Measurements from ENCODE around the gene PELI1. TPM values are rescaled to one million over a fixed set of nuclear protein-coding genes. Genes with fewer than 3 reads are reported as not detected.

PELI1 gene
- total RNA-seq, 1 experiment from 2014 or later = 53.5 TPM

DNA sequence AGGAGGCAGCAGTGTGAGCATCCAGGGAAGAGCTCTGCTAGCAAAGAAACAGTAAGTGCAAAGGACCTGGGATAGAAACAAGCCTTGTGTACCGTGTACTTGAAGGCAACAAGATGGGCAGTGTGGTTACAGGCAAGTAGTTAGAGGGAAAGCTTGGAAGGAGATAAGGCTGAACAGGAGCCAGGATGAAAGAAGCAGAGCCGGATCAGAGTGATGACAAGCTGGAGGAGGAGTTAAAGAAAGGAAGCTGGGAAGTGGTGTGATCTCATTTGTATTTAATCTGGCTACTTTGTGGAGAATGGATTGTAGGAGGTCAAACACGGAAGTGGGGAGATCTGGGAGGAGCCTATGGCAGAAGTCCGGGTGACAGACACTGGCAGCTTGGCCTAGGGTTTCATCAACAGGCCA, 80.3 kb downstream of the PELI1 start (continued):
- TF ChIP-seq, protein P1, sequence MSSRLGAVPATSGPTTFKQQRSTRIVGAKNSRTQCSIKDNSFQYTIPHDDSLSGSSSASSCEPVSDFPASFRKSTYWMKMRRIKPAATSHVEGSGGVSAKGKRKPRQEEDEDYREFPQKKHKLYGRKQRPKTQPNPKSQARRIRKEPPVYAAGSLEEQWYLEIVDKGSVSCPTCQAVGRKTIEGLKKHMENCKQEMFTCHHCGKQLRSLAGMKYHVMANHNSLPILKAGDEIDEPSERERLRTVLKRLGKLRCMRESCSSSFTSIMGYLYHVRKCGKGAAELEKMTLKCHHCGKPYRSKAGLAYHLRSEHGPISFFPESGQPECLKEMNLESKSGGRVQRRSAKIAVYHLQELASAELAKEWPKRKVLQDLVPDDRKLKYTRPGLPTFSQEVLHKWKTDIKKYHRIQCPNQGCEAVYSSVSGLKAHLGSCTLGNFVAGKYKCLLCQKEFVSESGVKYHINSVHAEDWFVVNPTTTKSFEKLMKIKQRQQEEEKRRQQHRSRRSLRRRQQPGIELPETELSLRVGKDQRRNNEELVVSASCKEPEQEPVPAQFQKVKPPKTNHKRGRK (CRISPR knock-in tag; IDR thresholded peaks at IDR 0.05; ENCODE audit: borderline replicate concordance) = no peak
- TF ChIP-seq NR3C1 (CRISPR knock-in tag; conservative IDR thresholded peaks at IDR 0.05; ENCODE audit: low read depth) = no peak

DNA sequence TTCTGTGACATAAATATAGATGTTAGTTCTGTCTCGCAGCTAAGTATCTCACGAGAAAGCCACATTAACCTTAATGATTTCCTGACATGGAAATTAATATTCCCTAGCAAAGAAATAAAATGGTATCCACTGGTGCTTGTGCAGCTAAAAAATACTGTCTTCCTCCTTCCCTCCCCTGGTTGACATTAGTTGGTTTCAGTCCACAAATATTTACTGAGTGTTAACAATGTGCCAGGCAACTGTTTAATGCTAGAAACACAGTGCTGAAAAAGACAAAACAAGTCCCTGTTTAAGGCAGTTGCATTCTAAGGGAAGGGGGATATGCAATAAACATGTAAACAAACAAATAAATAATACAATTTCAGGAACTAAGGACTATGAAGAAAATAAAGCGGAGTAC, 80.8 kb downstream of the PELI1 start:
- POLR2A ChIA-PET = no interaction called here
- ATAC-seq = no peak

DNA sequence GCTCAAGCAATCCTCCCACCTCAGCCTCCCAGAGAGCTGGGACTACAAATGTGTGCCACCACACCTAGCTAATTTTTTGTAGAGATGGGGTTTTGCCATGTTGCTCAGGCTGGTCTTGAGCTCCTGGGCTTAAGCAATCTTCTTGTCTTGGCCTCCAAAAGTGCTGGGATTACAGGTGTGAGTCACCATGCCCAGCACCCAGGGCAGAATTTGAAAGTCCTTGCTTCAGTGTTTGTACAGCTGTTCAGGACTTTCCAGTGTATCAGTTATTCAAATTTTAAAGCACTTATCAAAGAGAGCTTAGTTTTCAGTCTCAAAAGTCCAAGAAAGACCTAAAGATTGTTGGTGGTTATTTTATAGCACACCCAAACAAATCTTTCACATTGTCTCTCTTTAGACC, 81.4 kb downstream of the PELI1 start:
- H3K9me3 Mint-ChIP-seq = no peaks in the 10 kb centered on the region
- H3K4me1 Mint-ChIP-seq = peaks cover 50% of the 10 kb centered on the region
- CTCF ChIA-PET = interaction anchor here (0.9 kb wide), 1 partner anchor 268 kb away, joined by 3 read pairs; no protein-coding TSS in a partner anchor
- DNase-seq (ENCODE audit: low spot score) (no peak), ATAC-seq (no peak)
- TF ChIP-seq, protein P2, sequence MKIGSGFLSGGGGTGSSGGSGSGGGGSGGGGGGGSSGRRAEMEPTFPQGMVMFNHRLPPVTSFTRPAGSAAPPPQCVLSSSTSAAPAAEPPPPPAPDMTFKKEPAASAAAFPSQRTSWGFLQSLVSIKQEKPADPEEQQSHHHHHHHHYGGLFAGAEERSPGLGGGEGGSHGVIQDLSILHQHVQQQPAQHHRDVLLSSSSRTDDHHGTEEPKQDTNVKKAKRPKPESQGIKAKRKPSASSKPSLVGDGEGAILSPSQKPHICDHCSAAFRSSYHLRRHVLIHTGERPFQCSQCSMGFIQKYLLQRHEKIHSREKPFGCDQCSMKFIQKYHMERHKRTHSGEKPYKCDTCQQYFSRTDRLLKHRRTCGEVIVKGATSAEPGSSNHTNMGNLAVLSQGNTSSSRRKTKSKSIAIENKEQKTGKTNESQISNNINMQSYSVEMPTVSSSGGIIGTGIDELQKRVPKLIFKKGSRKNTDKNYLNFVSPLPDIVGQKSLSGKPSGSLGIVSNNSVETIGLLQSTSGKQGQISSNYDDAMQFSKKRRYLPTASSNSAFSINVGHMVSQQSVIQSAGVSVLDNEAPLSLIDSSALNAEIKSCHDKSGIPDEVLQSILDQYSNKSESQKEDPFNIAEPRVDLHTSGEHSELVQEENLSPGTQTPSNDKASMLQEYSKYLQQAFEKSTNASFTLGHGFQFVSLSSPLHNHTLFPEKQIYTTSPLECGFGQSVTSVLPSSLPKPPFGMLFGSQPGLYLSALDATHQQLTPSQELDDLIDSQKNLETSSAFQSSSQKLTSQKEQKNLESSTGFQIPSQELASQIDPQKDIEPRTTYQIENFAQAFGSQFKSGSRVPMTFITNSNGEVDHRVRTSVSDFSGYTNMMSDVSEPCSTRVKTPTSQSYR (CRISPR knock-in tag; IDR thresholded peaks at IDR 0.05) = no peak
- TF ChIP-seq, protein P1 (CRISPR knock-in tag; IDR thresholded peaks at IDR 0.05; ENCODE audit: borderline replicate concordance) = no peak
- H3K27me3 Mint-ChIP-seq (ENCODE audit: low read depth) = no peaks in the 10 kb centered on the region
- H3K27ac Mint-ChIP-seq = peak overlapping the region; percentile 14; the same call in 1 of the 2 replicates
- H3K36me3 Mint-ChIP-seq = no peaks in the 10 kb centered on the region
- POLR2A ChIA-PET = no interaction called here
- H3K4me3 Mint-ChIP-seq = no peak overlapping the region

More for the DNA sequence above, 80.8 kb downstream of the PELI1 start:
- DNase-seq (ENCODE audit: low spot score) = no peak
- TF ChIP-seq GTF2I (CRISPR knock-in tag; conservative IDR thresholded peaks at IDR 0.05) = no peak
- no peak for TF ChIP-seq OVOL2 (CRISPR knock-in tag; IDR thresholded peaks at IDR 0.05; ENCODE audit: borderline replicate concordance)
- TF ChIP-seq, protein P3, sequence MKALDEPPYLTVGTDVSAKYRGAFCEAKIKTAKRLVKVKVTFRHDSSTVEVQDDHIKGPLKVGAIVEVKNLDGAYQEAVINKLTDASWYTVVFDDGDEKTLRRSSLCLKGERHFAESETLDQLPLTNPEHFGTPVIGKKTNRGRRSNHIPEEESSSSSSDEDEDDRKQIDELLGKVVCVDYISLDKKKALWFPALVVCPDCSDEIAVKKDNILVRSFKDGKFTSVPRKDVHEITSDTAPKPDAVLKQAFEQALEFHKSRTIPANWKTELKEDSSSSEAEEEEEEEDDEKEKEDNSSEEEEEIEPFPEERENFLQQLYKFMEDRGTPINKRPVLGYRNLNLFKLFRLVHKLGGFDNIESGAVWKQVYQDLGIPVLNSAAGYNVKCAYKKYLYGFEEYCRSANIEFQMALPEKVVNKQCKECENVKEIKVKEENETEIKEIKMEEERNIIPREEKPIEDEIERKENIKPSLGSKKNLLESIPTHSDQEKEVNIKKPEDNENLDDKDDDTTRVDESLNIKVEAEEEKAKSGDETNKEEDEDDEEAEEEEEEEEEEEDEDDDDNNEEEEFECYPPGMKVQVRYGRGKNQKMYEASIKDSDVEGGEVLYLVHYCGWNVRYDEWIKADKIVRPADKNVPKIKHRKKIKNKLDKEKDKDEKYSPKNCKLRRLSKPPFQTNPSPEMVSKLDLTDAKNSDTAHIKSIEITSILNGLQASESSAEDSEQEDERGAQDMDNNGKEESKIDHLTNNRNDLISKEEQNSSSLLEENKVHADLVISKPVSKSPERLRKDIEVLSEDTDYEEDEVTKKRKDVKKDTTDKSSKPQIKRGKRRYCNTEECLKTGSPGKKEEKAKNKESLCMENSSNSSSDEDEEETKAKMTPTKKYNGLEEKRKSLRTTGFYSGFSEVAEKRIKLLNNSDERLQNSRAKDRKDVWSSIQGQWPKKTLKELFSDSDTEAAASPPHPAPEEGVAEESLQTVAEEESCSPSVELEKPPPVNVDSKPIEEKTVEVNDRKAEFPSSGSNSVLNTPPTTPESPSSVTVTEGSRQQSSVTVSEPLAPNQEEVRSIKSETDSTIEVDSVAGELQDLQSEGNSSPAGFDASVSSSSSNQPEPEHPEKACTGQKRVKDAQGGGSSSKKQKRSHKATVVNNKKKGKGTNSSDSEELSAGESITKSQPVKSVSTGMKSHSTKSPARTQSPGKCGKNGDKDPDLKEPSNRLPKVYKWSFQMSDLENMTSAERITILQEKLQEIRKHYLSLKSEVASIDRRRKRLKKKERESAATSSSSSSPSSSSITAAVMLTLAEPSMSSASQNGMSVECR (CRISPR knock-in tag; IDR thresholded peaks at IDR 0.05; ENCODE audit: borderline replicate concordance) = no peak
- TF ChIP-seq, protein P4, sequence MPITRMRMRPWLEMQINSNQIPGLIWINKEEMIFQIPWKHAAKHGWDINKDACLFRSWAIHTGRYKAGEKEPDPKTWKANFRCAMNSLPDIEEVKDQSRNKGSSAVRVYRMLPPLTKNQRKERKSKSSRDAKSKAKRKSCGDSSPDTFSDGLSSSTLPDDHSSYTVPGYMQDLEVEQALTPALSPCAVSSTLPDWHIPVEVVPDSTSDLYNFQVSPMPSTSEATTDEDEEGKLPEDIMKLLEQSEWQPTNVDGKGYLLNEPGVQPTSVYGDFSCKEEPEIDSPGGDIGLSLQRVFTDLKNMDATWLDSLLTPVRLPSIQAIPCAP (CRISPR knock-in tag; IDR thresholded peaks at IDR 0.05) = no peak
- peaks cover 45% of the 10 kb centered on the region for H3K4me1 Mint-ChIP-seq
- no peak overlapping the region for H3K4me3 Mint-ChIP-seq
- no peaks in the 10 kb centered on the region for H3K36me3 Mint-ChIP-seq
- no peaks in the 10 kb centered on the region for H3K27me3 Mint-ChIP-seq (ENCODE audit: low read depth)
- CTCF ChIA-PET = interaction anchor here (0.9 to 2.3 kb wide), 3 partner anchors 14 to 425 kb away, joined by 3 to 9 read pairs (median 3); no protein-coding TSS in a partner anchor
- no peaks in the 10 kb centered on the region for H3K9me3 Mint-ChIP-seq
- H3K27ac Mint-ChIP-seq = no peak overlapping the region

DNA sequence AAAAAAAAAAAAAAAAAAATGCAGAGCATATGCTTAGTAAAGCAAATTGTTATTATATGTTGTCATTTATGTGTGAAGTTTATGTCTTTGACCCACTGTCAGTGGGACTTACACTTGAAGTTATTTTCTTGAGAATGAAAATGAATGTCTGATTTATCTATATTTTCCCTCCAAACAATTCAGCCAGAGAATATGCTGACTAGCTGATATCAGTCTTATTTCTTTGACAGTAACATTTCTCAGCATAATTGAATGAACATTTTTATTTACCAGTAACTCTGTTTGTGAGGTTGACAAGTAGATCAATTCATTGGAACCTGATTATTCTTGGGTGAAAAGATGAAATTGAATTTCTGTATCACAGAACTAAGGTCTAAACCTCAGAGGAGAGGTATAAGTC, 85.0 kb downstream of the PELI1 start:
- ChIA-PET POLR2A (no interaction called here), CTCF (interaction anchor here (1.1 kb wide), 1 partner anchor 9 kb away, joined by 7 read pairs; no protein-coding TSS in a partner anchor)
- no peak overlapping the region for H3K27ac Mint-ChIP-seq
- TF ChIP-seq, protein P5, sequence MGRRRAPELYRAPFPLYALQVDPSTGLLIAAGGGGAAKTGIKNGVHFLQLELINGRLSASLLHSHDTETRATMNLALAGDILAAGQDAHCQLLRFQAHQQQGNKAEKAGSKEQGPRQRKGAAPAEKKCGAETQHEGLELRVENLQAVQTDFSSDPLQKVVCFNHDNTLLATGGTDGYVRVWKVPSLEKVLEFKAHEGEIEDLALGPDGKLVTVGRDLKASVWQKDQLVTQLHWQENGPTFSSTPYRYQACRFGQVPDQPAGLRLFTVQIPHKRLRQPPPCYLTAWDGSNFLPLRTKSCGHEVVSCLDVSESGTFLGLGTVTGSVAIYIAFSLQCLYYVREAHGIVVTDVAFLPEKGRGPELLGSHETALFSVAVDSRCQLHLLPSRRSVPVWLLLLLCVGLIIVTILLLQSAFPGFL (CRISPR knock-in tag; IDR thresholded peaks at IDR 0.05; ENCODE audit: borderline replicate concordance) = no peak
- no peak for TF ChIP-seq ZNF263 (CRISPR knock-in tag; IDR thresholded peaks at IDR 0.05; ENCODE audit: low read depth)
- TF ChIP-seq, protein P6, sequence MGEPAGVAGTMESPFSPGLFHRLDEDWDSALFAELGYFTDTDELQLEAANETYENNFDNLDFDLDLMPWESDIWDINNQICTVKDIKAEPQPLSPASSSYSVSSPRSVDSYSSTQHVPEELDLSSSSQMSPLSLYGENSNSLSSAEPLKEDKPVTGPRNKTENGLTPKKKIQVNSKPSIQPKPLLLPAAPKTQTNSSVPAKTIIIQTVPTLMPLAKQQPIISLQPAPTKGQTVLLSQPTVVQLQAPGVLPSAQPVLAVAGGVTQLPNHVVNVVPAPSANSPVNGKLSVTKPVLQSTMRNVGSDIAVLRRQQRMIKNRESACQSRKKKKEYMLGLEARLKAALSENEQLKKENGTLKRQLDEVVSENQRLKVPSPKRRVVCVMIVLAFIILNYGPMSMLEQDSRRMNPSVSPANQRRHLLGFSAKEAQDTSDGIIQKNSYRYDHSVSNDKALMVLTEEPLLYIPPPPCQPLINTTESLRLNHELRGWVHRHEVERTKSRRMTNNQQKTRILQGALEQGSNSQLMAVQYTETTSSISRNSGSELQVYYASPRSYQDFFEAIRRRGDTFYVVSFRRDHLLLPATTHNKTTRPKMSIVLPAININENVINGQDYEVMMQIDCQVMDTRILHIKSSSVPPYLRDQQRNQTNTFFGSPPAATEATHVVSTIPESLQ (CRISPR knock-in tag; IDR thresholded peaks at IDR 0.05) = no peak
- TF ChIP-seq ZNF423 (CRISPR knock-in tag; IDR thresholded peaks at IDR 0.05) = no peak
- no peak for TF ChIP-seq NR3C1 (CRISPR knock-in tag; conservative IDR thresholded peaks at IDR 0.05; ENCODE audit: low read depth)
- TF ChIP-seq, protein P7, sequence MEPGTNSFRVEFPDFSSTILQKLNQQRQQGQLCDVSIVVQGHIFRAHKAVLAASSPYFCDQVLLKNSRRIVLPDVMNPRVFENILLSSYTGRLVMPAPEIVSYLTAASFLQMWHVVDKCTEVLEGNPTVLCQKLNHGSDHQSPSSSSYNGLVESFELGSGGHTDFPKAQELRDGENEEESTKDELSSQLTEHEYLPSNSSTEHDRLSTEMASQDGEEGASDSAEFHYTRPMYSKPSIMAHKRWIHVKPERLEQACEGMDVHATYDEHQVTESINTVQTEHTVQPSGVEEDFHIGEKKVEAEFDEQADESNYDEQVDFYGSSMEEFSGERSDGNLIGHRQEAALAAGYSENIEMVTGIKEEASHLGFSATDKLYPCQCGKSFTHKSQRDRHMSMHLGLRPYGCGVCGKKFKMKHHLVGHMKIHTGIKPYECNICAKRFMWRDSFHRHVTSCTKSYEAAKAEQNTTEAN (CRISPR knock-in tag; IDR thresholded peaks at IDR 0.05) = no peak
- H3K4me3 Mint-ChIP-seq = no peak overlapping the region
- peaks cover 21% of the 10 kb centered on the region for H3K4me1 Mint-ChIP-seq
- no peaks in the 10 kb centered on the region for H3K27me3 Mint-ChIP-seq (ENCODE audit: low read depth)
- no peaks in the 10 kb centered on the region for H3K9me3 Mint-ChIP-seq
- DNase-seq (ENCODE audit: low spot score) (no peak), ATAC-seq (no peak)
- H3K36me3 Mint-ChIP-seq = no peaks in the 10 kb centered on the region

Measured in WTC11 (cell line).